T-helper 1 cell treated with Interleukin-12 subunit alpha and Interleukin-12 subunit beta and Interleukin-4 antibody, amounts not matched to agents 30 μg/mL and 1 μg/mL, for 36 hours (primary cell): Measurements from ENCODE around the gene SMIM32.

Source experiments
- H3K27ac Mint-ChIP-seq: one replicate; pipeline ENCODE4 v1.8.0; 2021; ENCODE audit warnings: mild to moderate bottlenecking, mixed read lengths
- H3K27me3 Mint-ChIP-seq: one replicate; pipeline ENCODE4 v1.8.0; 2021; ENCODE audit warnings: low read depth, mixed read lengths
- H3K36me3 Mint-ChIP-seq: one replicate; pipeline ENCODE4 v1.8.0; 2021; ENCODE audit warnings: low read depth, mixed read lengths
- H3K4me1 Mint-ChIP-seq: one replicate; pipeline ENCODE4 v1.8.0; 2021; ENCODE audit warnings: low read depth, mixed read lengths
- H3K4me3 Mint-ChIP-seq: one replicate; pipeline ENCODE4 v1.8.0; 2021; ENCODE audit warnings: mild to moderate bottlenecking, moderate library complexity, mixed read lengths
- H3K9me3 Mint-ChIP-seq: one replicate; pipeline ENCODE4 v1.8.0; 2021; ENCODE audit warnings: mixed read lengths

The SMIM32 gene

GRCh38 chr5:136192526-136193321 lies at the start of gene SMIM32:
TSS of gene SMIM32 (minus strand) at chr5:136193162. CDS start at chr5:136192524, 638 bp downstream.
- Mint-ChIP-seq H3K9me3 (no peaks in the 10 kb centered on the region), H3K36me3 (no peaks in the 10 kb centered on the region), H3K4me3 (no peak within 1 kb of the TSS), H3K27me3 (peaks cover 40% of the 10 kb centered on the region), H3K4me1 (no peaks in the 10 kb centered on the region), H3K27ac (no peak within 1 kb of the TSS)

- Mint-ChIP-seq H3K4me3 (no peak overlapping the region), H3K27ac (no peak overlapping the region), H3K36me3 (no peaks in the 10 kb centered on the region), H3K27me3 (peaks cover 4% of the 10 kb centered on the region), H3K9me3 (no peaks in the 10 kb centered on the region), H3K4me1 (peaks cover 4% of the 10 kb centered on the region)
Measured at GRCh38 chr5:136242611-136243010, 49.6 kb upstream of the SMIM32 start.

- no peaks in the 10 kb centered on the region for H3K9me3 Mint-ChIP-seq
- H3K4me1 Mint-ChIP-seq, result peaks cover 4% of the 10 kb centered on the region
- no peak overlapping the region for H3K4me3 Mint-ChIP-seq
- no peaks in the 10 kb centered on the region for H3K36me3 Mint-ChIP-seq
- H3K27ac Mint-ChIP-seq, result no peak overlapping the region
- peaks cover 4% of the 10 kb centered on the region for H3K27me3 Mint-ChIP-seq
Measured at GRCh38 chr5:136242136-136242535, 49.2 kb upstream of the SMIM32 start.

- Mint-ChIP-seq H3K4me3 (no peak overlapping the region), H3K4me1 (peaks cover 4% of the 10 kb centered on the region), H3K27me3 (peaks cover 4% of the 10 kb centered on the region), H3K9me3 (no peaks in the 10 kb centered on the region), H3K27ac (no peak overlapping the region), H3K36me3 (no peaks in the 10 kb centered on the region)
Measured at GRCh38 chr5:136240894-136241293, 47.9 kb upstream of the SMIM32 start.

- Mint-ChIP-seq H3K4me1 (no peaks in the 10 kb centered on the region), H3K9me3 (no peaks in the 10 kb centered on the region), H3K36me3 (no peaks in the 10 kb centered on the region), H3K27me3 (no peaks in the 10 kb centered on the region), H3K27ac (no peak overlapping the region), H3K4me3 (no peak overlapping the region)
Measured at GRCh38 chr5:136236479-136237083, 43.6 kb upstream of the SMIM32 start.

GRCh38 chr5:136235321-136235720 lies 42.4 kb upstream of the SMIM32 start:
- Mint-ChIP-seq H3K4me1 (no peaks in the 10 kb centered on the region), H3K36me3 (no peaks in the 10 kb centered on the region), H3K27ac (no peak overlapping the region), H3K27me3 (no peaks in the 10 kb centered on the region), H3K4me3 (no peak overlapping the region), H3K9me3 (no peaks in the 10 kb centered on the region)

- H3K27me3 Mint-ChIP-seq, result peaks cover 3% of the 10 kb centered on the region
- no peaks in the 10 kb centered on the region for H3K4me1 Mint-ChIP-seq
- no peaks in the 10 kb centered on the region for H3K36me3 Mint-ChIP-seq
- H3K4me3 Mint-ChIP-seq, result no peak overlapping the region
- no peaks in the 10 kb centered on the region for H3K9me3 Mint-ChIP-seq
- no peak overlapping the region for H3K27ac Mint-ChIP-seq
Measured at GRCh38 chr5:136232316-136232715, 39.4 kb upstream of the SMIM32 start.

GRCh38 chr5:136230176-136230575 lies 37.2 kb upstream of the SMIM32 start:
- Mint-ChIP-seq H3K27me3 (peaks cover 3% of the 10 kb centered on the region), H3K4me1 (no peaks in the 10 kb centered on the region), H3K4me3 (no peak overlapping the region), H3K9me3 (no peaks in the 10 kb centered on the region), H3K36me3 (no peaks in the 10 kb centered on the region), H3K27ac (no peak overlapping the region)

- Mint-ChIP-seq H3K27me3 (peaks cover 7% of the 10 kb centered on the region), H3K27ac (no peak overlapping the region), H3K4me3 (no peak overlapping the region), H3K4me1 (no peaks in the 10 kb centered on the region), H3K9me3 (no peaks in the 10 kb centered on the region), H3K36me3 (no peaks in the 10 kb centered on the region)
Measured at GRCh38 chr5:136228136-136228757, 35.3 kb upstream of the SMIM32 start.

- no peaks in the 10 kb centered on the region for H3K4me1 Mint-ChIP-seq
- H3K27me3 Mint-ChIP-seq, result peaks cover 7% of the 10 kb centered on the region
- no peak overlapping the region for H3K4me3 Mint-ChIP-seq
- no peaks in the 10 kb centered on the region for H3K9me3 Mint-ChIP-seq
- H3K27ac Mint-ChIP-seq, result no peak overlapping the region
- no peaks in the 10 kb centered on the region for H3K36me3 Mint-ChIP-seq
Measured at GRCh38 chr5:136226401-136226800, 33.4 kb upstream of the SMIM32 start.

- no peak overlapping the region for H3K27ac Mint-ChIP-seq
- H3K4me3 Mint-ChIP-seq, result no peak overlapping the region
- H3K9me3 Mint-ChIP-seq, result no peaks in the 10 kb centered on the region
- peaks cover 7% of the 10 kb centered on the region for H3K27me3 Mint-ChIP-seq
- H3K36me3 Mint-ChIP-seq, result no peaks in the 10 kb centered on the region
- no peaks in the 10 kb centered on the region for H3K4me1 Mint-ChIP-seq
Measured at GRCh38 chr5:136225796-136226195, 32.8 kb upstream of the SMIM32 start.

GRCh38 chr5:136222580-136223235 lies 29.7 kb upstream of the SMIM32 start:
- H3K36me3 Mint-ChIP-seq, result no peaks in the 10 kb centered on the region
- H3K27me3 Mint-ChIP-seq, result peaks cover 3% of the 10 kb centered on the region
- no peak overlapping the region for H3K4me3 Mint-ChIP-seq

GRCh38 chr5:136221340-136221739 lies 28.4 kb upstream of the SMIM32 start:
- Mint-ChIP-seq H3K4me1 (no peaks in the 10 kb centered on the region), H3K27me3 (peaks cover 3% of the 10 kb centered on the region), H3K27ac (no peak overlapping the region), H3K36me3 (no peaks in the 10 kb centered on the region), H3K4me3 (no peak overlapping the region), H3K9me3 (peaks cover 3% of the 10 kb centered on the region)

More at GRCh38 chr5:136222580-136223235, 29.7 kb upstream of the SMIM32 start:
- Mint-ChIP-seq H3K9me3 (peaks cover 3% of the 10 kb centered on the region), H3K4me1 (no peaks in the 10 kb centered on the region), H3K27ac (no peak overlapping the region)

- no peaks in the 10 kb centered on the region for H3K36me3 Mint-ChIP-seq
- H3K4me3 Mint-ChIP-seq, result no peak overlapping the region
- H3K9me3 Mint-ChIP-seq, result peaks cover 3% of the 10 kb centered on the region
- peaks cover 2% of the 10 kb centered on the region for H3K27me3 Mint-ChIP-seq
- no peaks in the 10 kb centered on the region for H3K4me1 Mint-ChIP-seq
- H3K27ac Mint-ChIP-seq, result no peak overlapping the region
Measured at GRCh38 chr5:136216230-136216629, 23.3 kb upstream of the SMIM32 start.
